Ishikawa (cell line): ENCODE results near the gene SMAD3.

Experiments used
- CEBPB ChIP-seq: IDR thresholded peaks from 2 replicates; pipeline ENCODE4 v1.6.1; 2012
- CREB1 ChIP-seq: IDR thresholded peaks from 2 replicates; pipeline ENCODE4 v1.6.1; 2012; ENCODE audit warnings: low read depth
- EGR1 ChIP-seq: IDR thresholded peaks from 2 replicates; pipeline ENCODE4 v1.6.1; 2012
- EP300 ChIP-seq: IDR thresholded peaks from 2 replicates; pipeline ENCODE4 v1.6.1; 2012; ENCODE audit warnings: borderline replicate concordance
- FOXM1 ChIP-seq: IDR thresholded peaks from 2 replicates; pipeline ENCODE4 v1.6.1; 2012; ENCODE audit warnings: low read depth, borderline replicate concordance
- MAX ChIP-seq: IDR thresholded peaks from 2 replicates; pipeline ENCODE4 v1.6.1; 2012
- NFIC ChIP-seq: IDR thresholded peaks from 2 replicates; pipeline ENCODE4 v1.6.1; 2012
- RAD21 ChIP-seq: IDR thresholded peaks from 2 replicates; pipeline ENCODE4 v1.6.1; 2012; ENCODE audit warnings: low read depth
- TAF1 ChIP-seq: IDR thresholded peaks from 2 replicates; pipeline ENCODE4 v1.6.1; 2012; ENCODE audit warnings: low read depth, mild to moderate bottlenecking
- TCF12 ChIP-seq: IDR thresholded peaks from 2 replicates; pipeline ENCODE4 v1.6.1; 2012; ENCODE audit warnings: low read depth
- TEAD4 ChIP-seq: IDR thresholded peaks from 2 replicates; pipeline ENCODE4 v1.6.1; 2012
- USF1 ChIP-seq: IDR thresholded peaks from 2 replicates; pipeline ENCODE4 v1.6.1; 2012
- YY1 ChIP-seq: IDR thresholded peaks from 2 replicates; pipeline ENCODE4 v1.6.1; 2012; ENCODE audit warnings: low read depth
- ZBTB7A ChIP-seq: IDR thresholded peaks from 2 replicates; pipeline ENCODE4 v1.6.1; 2012; ENCODE audit warnings: low read depth
- TF ChIP-seq, protein P1 (sequence below): IDR thresholded peaks from 2 replicates; pipeline ENCODE4 v1.6.1; 2012; ENCODE audit warnings: low read depth, mild to moderate bottlenecking

Gene SMAD3

GRCh38 chr15:67116742-67117141, 51.3 kb downstream of the SMAD3 start:
- TF ChIP-seq USF1 (no peak), NFIC (no peak), TCF12 (no peak), TEAD4 (no peak), EGR1 (no peak), FOXM1 (no peak), YY1 (no peak), ZBTB7A (no peak), MAX (no peak), RAD21 (no peak), TAF1 (no peak)

- TF ChIP-seq TCF12 (no peak), YY1 (no peak)
Observed at GRCh38 chr15:67117370-67117769, 52.0 kb downstream of the SMAD3 start.

DNA sequence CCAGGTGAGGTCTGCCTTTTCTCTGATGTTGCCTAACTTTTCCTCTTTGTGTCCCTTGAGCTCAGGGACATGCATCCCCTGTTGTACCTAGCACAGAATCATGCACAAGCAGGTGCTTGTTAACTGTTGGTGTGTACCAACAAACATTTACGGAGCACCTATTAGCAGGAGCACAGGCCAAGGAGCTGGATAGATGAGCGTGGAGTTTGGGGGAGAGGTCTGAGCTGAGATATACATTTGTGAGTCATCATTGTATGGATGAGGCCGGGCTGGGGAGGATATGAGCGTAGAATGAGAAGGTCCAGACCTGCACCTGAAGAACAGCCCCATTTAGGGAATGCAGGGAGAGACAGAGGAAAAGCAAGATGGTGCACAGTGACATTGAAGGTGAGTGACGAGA, 53.4 kb downstream of the SMAD3 start:
- no peak for TF ChIP-seq CREB1

DNA sequence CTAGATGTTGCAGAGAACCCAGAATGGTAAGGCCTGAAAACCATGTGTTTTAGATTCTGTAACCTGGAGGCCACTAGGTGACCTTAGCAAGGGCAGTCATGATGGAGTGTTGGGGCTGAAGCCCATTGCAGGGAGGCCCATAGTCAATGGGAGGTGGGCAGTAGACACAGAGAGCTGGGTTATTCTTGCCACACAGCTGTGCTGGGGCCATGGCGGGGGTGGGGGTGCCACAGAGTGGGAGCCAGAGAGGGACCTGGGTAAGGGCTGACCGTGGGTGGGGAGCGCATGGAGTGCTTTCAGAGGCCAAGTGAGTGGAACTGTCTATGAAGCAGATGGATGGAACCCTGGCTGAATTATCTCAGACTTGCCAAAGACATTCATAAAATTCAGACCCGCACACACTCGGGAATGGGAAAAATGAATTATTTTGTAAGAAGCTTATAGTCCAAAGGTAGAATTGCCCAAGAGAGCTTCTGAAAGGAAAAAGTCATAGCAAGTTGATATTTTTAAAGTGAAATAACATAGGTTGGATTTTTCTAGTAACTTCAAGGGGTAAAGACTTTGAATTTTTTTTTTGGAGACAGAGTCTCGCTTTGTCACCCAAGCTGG, 53.9 kb downstream of the SMAD3 start:
- no peak for TF ChIP-seq MAX
- no peak for TF ChIP-seq RAD21
- no peak for TF ChIP-seq TAF1
- no peak for TF ChIP-seq USF1
- TF ChIP-seq, protein P1, sequence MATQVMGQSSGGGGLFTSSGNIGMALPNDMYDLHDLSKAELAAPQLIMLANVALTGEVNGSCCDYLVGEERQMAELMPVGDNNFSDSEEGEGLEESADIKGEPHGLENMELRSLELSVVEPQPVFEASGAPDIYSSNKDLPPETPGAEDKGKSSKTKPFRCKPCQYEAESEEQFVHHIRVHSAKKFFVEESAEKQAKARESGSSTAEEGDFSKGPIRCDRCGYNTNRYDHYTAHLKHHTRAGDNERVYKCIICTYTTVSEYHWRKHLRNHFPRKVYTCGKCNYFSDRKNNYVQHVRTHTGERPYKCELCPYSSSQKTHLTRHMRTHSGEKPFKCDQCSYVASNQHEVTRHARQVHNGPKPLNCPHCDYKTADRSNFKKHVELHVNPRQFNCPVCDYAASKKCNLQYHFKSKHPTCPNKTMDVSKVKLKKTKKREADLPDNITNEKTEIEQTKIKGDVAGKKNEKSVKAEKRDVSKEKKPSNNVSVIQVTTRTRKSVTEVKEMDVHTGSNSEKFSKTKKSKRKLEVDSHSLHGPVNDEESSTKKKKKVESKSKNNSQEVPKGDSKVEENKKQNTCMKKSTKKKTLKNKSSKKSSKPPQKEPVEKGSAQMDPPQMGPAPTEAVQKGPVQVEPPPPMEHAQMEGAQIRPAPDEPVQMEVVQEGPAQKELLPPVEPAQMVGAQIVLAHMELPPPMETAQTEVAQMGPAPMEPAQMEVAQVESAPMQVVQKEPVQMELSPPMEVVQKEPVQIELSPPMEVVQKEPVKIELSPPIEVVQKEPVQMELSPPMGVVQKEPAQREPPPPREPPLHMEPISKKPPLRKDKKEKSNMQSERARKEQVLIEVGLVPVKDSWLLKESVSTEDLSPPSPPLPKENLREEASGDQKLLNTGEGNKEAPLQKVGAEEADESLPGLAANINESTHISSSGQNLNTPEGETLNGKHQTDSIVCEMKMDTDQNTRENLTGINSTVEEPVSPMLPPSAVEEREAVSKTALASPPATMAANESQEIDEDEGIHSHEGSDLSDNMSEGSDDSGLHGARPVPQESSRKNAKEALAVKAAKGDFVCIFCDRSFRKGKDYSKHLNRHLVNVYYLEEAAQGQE = no peak
- TF ChIP-seq EP300 = no peak
- TF ChIP-seq TCF12 = no peak
- TF ChIP-seq YY1 = no peak
- no peak for TF ChIP-seq EGR1
- no peak for TF ChIP-seq FOXM1
- TF ChIP-seq NFIC = no peak
- no peak for TF ChIP-seq CREB1
- TF ChIP-seq TEAD4 = no peak
- no peak for TF ChIP-seq ZBTB7A
- TF ChIP-seq CEBPB = no peak

GRCh38 chr15:67120009-67120838, 54.8 kb downstream of the SMAD3 start:
- no peak for TF ChIP-seq YY1
- TF ChIP-seq CEBPB = no peak
- no peak for TF ChIP-seq CREB1
- TF ChIP-seq EGR1 = no peak
- no peak for TF ChIP-seq MAX
- TF ChIP-seq FOXM1 = no peak
- no peak for TF ChIP-seq TEAD4
- TF ChIP-seq ZBTB7A = no peak
- no peak for TF ChIP-seq EP300
- no peak for TF ChIP-seq RAD21
- no peak for TF ChIP-seq USF1
- TF ChIP-seq TCF12 = no peak
- TF ChIP-seq, protein P1 = no peak
